Activated CD8-positive, alpha-beta T cell treated with anti-CD3 and anti-CD28 coated beads, Interleukin-2, amount 10 ng/mL, durations not matched to agents 7 days and 5 days (primary cell): ENCODE data around the gene TMEM145. TPM values are rescaled to one million over a fixed set of nuclear protein-coding genes. Genes with fewer than 3 reads are reported as not detected.

Experiments
- ATAC-seq: fragments of 150-1000 bp; cut with Tn5 transposase; one replicate; pipeline ENCODE4 v1.10.0; 2021; ENCODE audit warnings: moderate library complexity
- CTCF ChIA-PET: fragments of 350-600 bp; sonication (Branson Sonifier 250); formaldehyde crosslinking; loops from one replicate; lab custom pipeline; 2021; ENCODE audit warnings: antibody characterized with exemption; lab: Charles Lee
- POLR2A ChIA-PET: fragments of 350-600 bp; sonication (Branson Sonifier 250); formaldehyde crosslinking; loops from one replicate; lab custom pipeline; 2021; ENCODE audit warnings: antibody characterized with exemption; lab: Charles Lee
- DNase-seq: peaks from one replicate; pipeline ENCODE4 v3.0.0-alpha.2; 2020
- H3K27ac Mint-ChIP-seq: one replicate; pipeline ENCODE4 v1.8.0; 2021; ENCODE audit warnings: mild to moderate bottlenecking, mixed read lengths
- H3K27me3 Mint-ChIP-seq: one replicate; pipeline ENCODE4 v1.8.0; 2021; ENCODE audit warnings: low read depth, mixed read lengths
- H3K36me3 Mint-ChIP-seq: one replicate; pipeline ENCODE4 v1.8.0; 2021; ENCODE audit warnings: low read depth, mixed read lengths
- H3K4me1 Mint-ChIP-seq: one replicate; pipeline ENCODE4 v1.8.0; 2021; ENCODE audit warnings: low read depth, mixed read lengths
- H3K4me3 Mint-ChIP-seq: one replicate; pipeline ENCODE4 v1.8.0; 2021; ENCODE audit warnings: mild to moderate bottlenecking, mixed read lengths
- H3K9me3 Mint-ChIP-seq: one replicate; pipeline ENCODE4 v1.8.0; 2022; ENCODE audit warnings: mixed read lengths; ENCODE audit not compliant: insufficient read depth
- total RNA-seq, 2 experiments: library from RNA; stranded (reverse); gene quantifications; one replicate each; pipeline ENCODE4 v1.2.3, GENCODE V29; 2021

TMEM145 gene
- total RNA-seq, 2 experiments from 2014 or later, result 0.37 TPM; not detected in 1

DNA sequence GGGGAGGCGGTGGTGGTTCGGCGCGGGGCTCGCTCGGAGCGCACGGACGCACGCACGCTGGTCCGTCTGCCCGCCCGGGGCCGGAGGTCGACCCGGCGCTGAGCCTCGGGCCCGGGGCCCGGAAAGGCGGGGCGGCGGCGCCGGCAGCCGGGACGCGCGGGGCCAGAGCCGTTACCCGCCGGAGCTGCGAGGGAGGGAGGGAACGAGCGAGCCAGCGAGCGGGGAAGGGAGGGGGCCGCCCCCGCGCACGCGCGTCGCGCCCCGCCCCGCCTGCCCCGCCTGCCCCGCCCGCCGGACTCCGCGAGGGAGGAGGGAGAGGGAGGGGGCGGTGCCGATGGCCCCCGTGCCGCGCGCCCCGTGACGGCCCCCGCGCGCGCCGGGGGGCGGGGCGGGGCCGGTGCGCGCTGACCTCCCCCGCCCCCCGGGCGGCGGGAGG lies 29.0 kb upstream of the TMEM145 start:
- Mint-ChIP-seq H3K4me3 (no peak overlapping the region), H3K36me3 (peaks cover 14% of the 10 kb centered on the region), H3K27me3 (no peaks in the 10 kb centered on the region), H3K4me1 (peaks cover 39% of the 10 kb centered on the region), H3K27ac (no peak overlapping the region), H3K9me3 (no peaks in the 10 kb centered on the region)
- ChIA-PET POLR2A (interaction anchor here (0.5 to 1.9 kb wide), 5 partner anchors 14 to 85 kb away, joined by 3 to 5 read pairs (median 3); no protein-coding TSS in a partner anchor), CTCF (interaction anchor here (0.8 to 2.4 kb wide), 6 partner anchors 12 to 151 kb away, joined by 3 to 13 read pairs (median 4); partner anchors contain the start of gene DEDD2)
- peak; percentile 40 for ATAC-seq
- peak; percentile 85 for DNase-seq

DNA sequence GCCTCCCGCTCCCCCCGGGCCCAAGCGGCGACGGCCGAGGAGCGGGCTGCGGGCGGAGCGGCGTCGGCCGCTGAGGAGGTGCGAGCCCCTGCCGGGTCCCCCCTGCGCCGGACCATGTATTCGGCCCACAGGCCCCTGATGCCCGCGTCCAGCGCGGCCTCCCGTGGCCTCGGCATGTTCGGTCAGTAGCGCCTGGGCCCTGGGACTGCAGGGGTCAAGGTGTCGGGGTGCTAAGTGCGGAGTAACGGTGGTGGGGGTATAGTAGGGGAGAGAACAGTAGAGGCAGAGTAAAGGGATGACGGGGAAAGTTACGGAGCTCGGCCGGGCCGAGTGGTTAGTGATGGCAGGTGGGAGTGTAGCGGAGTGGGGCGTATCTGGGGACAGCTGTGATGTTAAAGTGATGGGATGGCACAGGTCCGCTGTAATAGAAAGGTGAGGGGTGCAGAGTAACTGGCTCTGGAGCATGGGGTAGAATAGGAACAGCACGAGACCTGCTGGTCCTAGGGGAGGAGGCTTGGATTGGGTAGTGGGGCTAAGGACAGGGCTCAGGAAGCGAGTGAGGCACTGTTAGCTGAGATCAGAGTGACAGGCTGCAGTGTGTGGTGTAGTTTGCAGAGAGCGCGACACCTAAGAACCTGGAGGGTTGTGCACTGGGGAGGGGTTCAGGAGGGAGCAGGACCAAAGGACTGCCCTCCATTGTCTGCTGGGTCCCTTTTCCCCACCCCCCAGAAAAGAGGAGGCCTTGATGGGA lies 28.3 kb upstream of the TMEM145 start:
- H3K36me3 Mint-ChIP-seq, result peaks cover 13% of the 10 kb centered on the region
- CTCF ChIA-PET, result interaction anchor here (0.8 to 2.4 kb wide), 6 partner anchors 11 to 152 kb away, joined by 3 to 13 read pairs (median 4); partner anchors contain the start of gene DEDD2
- POLR2A ChIA-PET, result interaction anchor here (0.5 to 1.9 kb wide), 5 partner anchors 14 to 86 kb away, joined by 3 to 5 read pairs (median 3); no protein-coding TSS in a partner anchor
- peak overlapping the region; percentile 82 for H3K27ac Mint-ChIP-seq
- no peak for ATAC-seq
- H3K9me3 Mint-ChIP-seq, result no peaks in the 10 kb centered on the region
- no peaks in the 10 kb centered on the region for H3K27me3 Mint-ChIP-seq
- peaks cover 32% of the 10 kb centered on the region for H3K4me1 Mint-ChIP-seq
- peak; percentile 45 for DNase-seq
- H3K4me3 Mint-ChIP-seq, result peak overlapping the region; percentile 79

DNA sequence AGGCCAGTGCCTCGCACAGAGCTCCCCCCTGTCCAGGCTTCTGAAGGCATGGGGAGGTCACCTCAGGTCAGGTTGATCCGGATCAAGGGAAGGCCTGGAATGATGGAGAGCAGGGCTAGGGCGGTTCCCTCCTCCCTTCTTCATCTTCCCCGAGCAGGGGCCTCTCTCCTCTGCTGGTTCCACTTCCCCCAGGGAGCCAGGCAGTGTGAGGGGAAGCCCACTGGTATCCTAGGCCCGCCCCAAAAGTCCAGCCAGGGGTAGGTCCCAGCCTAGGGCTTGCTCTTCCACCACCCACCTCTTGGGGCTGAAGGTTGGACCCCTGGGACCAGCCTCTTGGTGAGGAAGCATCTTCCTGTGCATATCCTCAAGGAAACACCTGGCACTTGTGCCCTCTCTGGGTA lies 27.6 kb upstream of the TMEM145 start:
- no peak for DNase-seq
- H3K9me3 Mint-ChIP-seq, result no peaks in the 10 kb centered on the region
- no peak for ATAC-seq
- H3K36me3 Mint-ChIP-seq, result peaks cover 13% of the 10 kb centered on the region
- ChIA-PET CTCF (interaction anchor here (1.5 to 2.4 kb wide), 4 partner anchors 10 to 153 kb away, joined by 3 to 13 read pairs (median 4); partner anchors contain the start of gene DEDD2), POLR2A (interaction anchor here (1.3 to 1.9 kb wide), 2 partner anchors 13 to 15 kb away, joined by 4 to 5 read pairs; no protein-coding TSS in a partner anchor)
- H3K27me3 Mint-ChIP-seq, result no peaks in the 10 kb centered on the region
- peaks cover 32% of the 10 kb centered on the region for H3K4me1 Mint-ChIP-seq
- H3K27ac Mint-ChIP-seq, result peak overlapping the region; percentile 53
- H3K4me3 Mint-ChIP-seq, result peak overlapping the region; percentile 79

DNA sequence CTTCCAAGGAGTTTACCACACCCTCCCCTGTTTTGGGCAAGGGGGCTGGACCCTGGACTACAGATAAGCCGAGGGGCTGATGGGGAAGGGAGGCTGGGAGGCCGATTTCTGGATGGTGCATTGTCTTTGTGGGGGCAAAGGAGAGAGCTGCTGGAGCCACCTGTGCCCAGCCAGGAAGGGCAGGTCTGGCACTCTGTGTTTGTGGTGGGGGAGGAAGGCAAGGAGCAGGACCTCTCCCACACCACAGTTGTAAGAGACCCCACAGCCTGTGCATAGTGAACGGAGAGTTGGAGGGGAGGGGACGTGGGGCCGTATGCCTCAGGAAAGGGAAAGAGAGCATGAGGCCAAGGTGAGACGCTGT lies 27.1 kb upstream of the TMEM145 start:
- CTCF ChIA-PET, result interaction anchor here (1.7 to 2.4 kb wide), 2 partner anchors 10 to 69 kb away, joined by 3 to 13 read pairs; no protein-coding TSS in a partner anchor
- Mint-ChIP-seq H3K27ac (peak overlapping the region; percentile 53), H3K9me3 (no peaks in the 10 kb centered on the region), H3K4me1 (peaks cover 32% of the 10 kb centered on the region), H3K36me3 (peaks cover 13% of the 10 kb centered on the region), H3K27me3 (no peaks in the 10 kb centered on the region), H3K4me3 (peak overlapping the region; percentile 79)
- ATAC-seq (no peak), DNase-seq (no peak)
- POLR2A ChIA-PET, result no interaction called here

DNA sequence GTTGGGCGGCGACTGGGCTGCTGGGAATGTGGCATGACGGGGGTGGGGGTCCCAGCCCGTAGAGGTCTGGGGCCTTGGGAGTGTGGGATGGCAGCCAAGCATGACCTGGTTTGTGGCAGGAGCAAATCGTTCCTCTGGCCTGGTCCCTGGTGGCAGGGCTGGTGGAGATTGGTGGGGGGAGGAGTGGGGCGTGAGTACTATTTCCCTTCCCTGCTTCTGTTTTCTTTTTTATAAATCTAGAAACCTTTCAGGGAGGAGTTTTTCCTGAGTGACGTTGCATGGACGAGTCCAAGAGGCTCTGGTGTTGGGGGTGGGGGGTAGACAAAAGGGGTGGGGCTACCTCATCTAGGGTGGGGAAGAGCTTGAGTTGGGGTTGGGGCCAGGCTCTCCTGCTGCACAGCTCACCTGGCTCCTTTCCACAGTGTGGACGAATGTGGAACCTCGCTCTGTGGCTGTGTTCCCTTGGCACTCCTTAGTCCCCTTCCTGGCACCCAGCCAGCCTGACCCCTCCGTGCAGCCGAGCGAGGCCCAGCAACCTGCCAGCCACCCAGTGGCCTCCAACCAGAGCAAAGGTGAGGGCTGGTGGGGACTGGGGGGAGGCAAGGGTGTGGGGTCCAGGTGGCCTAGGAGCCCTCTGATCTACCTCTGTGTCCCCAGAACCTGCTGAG lies 26.6 kb upstream of the TMEM145 start:
- no peaks in the 10 kb centered on the region for H3K9me3 Mint-ChIP-seq
- peak overlapping the region; percentile 53 for H3K27ac Mint-ChIP-seq
- CTCF ChIA-PET, result interaction anchor here (1.6 to 2.4 kb wide), 2 partner anchors 9 to 10 kb away, joined by 4 to 13 read pairs; no protein-coding TSS in a partner anchor
- H3K4me1 Mint-ChIP-seq, result peaks cover 28% of the 10 kb centered on the region
- H3K4me3 Mint-ChIP-seq, result peak overlapping the region; percentile 79
- no peaks in the 10 kb centered on the region for H3K27me3 Mint-ChIP-seq
- ATAC-seq (no peak), DNase-seq (no peak)
- POLR2A ChIA-PET, result no interaction called here
- H3K36me3 Mint-ChIP-seq, result peaks cover 17% of the 10 kb centered on the region

DNA sequence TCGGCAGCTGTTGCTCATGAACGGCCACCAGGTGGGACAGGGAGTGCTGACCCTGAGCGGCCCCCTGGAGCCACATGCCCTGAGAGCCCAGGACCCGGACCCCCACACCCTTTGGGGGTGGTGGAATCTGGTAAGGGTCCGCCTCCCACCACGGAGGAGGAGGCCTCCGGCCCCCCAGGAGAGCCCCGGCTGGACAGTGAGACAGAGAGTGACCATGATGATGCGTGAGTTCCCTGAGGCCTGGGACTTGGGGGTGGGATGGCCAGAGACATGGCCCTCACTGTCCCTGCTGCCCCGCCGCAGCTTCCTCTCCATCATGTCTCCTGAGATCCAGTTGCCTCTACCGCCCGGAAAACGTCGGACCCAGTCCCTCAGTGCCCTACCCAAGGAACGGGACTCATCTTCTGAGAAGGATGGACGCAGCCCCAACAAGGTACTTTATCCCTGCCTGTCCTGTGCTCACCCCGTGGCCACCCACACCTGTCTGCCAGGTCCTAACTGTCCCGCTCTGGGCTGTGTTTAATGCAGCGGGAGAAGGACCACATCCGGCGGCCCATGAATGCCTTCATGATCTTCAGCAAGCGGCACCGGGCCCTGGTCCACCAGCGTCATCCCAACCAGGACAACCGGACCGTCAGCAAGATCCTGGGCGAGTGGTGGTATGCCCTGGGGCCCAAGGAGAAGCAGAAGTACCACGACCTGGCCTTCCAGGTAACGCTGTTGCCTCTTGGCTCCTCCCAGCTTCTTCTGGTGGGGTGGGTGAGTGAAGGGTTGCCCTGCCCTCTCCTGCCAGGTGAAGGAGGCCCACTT lies 25.9 kb upstream of the TMEM145 start:
- Mint-ChIP-seq H3K27me3 (no peaks in the 10 kb centered on the region), H3K27ac (no peak overlapping the region), H3K36me3 (peaks cover 23% of the 10 kb centered on the region), H3K4me3 (no peak overlapping the region), H3K4me1 (peaks cover 27% of the 10 kb centered on the region), H3K9me3 (no peaks in the 10 kb centered on the region)
- ATAC-seq, result no peak
- ChIA-PET POLR2A (no interaction called here), CTCF (interaction anchor here (1.5 to 1.6 kb wide), 2 partner anchors 9 to 102 kb away, joined by 4 to 5 read pairs; no protein-coding TSS in a partner anchor)
- no peak for DNase-seq

DNA sequence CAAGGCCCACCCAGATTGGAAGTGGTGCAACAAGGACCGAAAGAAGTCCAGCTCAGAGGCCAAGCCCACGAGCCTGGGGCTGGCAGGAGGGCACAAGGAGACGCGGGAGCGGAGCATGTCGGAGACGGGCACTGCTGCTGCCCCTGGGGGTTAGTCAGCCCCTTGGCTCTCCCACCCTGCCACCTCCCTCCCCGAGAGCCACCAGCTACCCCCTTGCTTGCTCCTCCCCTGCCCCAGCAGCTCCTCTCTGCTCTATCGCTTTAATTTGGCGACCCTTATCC lies 25.3 kb upstream of the TMEM145 start:
- no peaks in the 10 kb centered on the region for H3K9me3 Mint-ChIP-seq
- H3K4me3 Mint-ChIP-seq, result no peak overlapping the region
- H3K36me3 Mint-ChIP-seq, result peaks cover 23% of the 10 kb centered on the region
- POLR2A ChIA-PET, result no interaction called here
- peaks cover 23% of the 10 kb centered on the region for H3K4me1 Mint-ChIP-seq
- H3K27me3 Mint-ChIP-seq, result no peaks in the 10 kb centered on the region
- no peak for DNase-seq
- no peak overlapping the region for H3K27ac Mint-ChIP-seq
- ATAC-seq, result no peak
- CTCF ChIA-PET, result interaction anchor here (1.5 to 1.6 kb wide), 2 partner anchors 9 to 103 kb away, joined by 4 to 5 read pairs; no protein-coding TSS in a partner anchor

DNA sequence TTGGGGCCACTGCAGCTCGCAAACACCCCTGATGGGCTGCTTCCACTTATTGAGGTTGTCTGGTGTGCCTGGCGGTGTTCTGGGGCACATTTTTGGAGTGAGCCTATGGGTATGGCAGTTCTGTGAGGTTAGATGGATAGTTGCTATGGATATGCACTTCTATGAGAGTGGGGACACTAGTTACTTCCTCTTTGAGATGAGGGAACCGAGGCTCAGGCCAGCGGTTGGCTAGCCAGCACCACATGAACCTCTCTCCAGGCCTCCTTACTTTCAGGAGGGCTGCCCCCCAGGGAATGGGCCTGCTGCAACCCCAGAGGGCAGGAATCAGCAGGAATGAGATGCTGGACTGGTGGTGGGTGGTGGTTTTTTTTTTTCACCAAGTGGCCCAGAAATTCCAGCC lies 24.7 kb upstream of the TMEM145 start:
- H3K27me3 Mint-ChIP-seq, result no peaks in the 10 kb centered on the region
- CTCF ChIA-PET, result interaction anchor here (1.5 kb wide), 1 partner anchor 104 kb away, joined by 5 read pairs; no protein-coding TSS in a partner anchor
- H3K9me3 Mint-ChIP-seq, result no peaks in the 10 kb centered on the region
- DNase-seq (no peak), ATAC-seq (no peak)
- peaks cover 23% of the 10 kb centered on the region for H3K4me1 Mint-ChIP-seq
- no peak overlapping the region for H3K4me3 Mint-ChIP-seq
- H3K27ac Mint-ChIP-seq, result no peak overlapping the region
- POLR2A ChIA-PET, result interaction anchor here (1.1 kb wide), 1 partner anchor 9 kb away, joined by 3 read pairs; no protein-coding TSS in a partner anchor
- peaks cover 26% of the 10 kb centered on the region for H3K36me3 Mint-ChIP-seq

DNA sequence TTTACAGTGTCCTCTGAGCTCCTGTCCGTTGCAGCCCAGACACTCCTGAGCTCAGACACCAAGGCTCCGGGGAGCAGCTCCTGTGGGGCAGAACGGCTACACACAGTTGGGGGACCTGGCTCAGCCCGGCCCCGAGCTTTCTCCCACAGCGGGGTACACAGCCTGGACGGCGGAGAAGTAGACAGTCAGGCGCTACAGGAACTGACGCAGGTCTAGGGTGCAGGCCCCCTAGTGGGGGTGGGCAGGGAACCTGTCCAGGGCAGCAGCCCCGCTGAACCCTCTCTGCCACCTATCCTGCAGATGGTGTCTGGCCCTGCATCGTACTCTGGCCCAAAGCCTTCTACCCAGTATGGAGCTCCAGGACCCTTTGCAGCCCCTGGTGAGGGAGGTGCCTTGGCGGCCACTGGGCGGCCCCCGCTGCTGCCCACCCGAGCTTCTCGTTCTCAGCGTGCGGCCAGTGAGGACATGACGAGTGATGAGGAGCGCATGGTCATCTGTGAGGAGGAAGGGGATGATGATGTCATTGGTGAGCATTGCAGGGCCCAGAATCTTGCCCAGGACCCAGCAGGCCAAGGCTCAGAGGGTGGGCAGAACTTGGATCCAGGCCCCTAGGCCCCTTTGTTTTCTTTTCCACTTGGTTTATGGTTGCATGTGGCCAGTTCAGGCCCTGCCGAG lies 24.1 kb upstream of the TMEM145 start:
- Mint-ChIP-seq H3K27me3 (no peaks in the 10 kb centered on the region), H3K27ac (no peak overlapping the region), H3K4me3 (no peak overlapping the region), H3K9me3 (no peaks in the 10 kb centered on the region), H3K4me1 (peaks cover 23% of the 10 kb centered on the region), H3K36me3 (peaks cover 31% of the 10 kb centered on the region)
- DNase-seq, result no peak
- ATAC-seq, result no peak
- CTCF ChIA-PET, result interaction anchor here (1.5 kb wide), 1 partner anchor 104 kb away, joined by 5 read pairs; no protein-coding TSS in a partner anchor
- POLR2A ChIA-PET, result interaction anchor here (1.1 kb wide), 1 partner anchor 9 kb away, joined by 3 read pairs; no protein-coding TSS in a partner anchor

DNA sequence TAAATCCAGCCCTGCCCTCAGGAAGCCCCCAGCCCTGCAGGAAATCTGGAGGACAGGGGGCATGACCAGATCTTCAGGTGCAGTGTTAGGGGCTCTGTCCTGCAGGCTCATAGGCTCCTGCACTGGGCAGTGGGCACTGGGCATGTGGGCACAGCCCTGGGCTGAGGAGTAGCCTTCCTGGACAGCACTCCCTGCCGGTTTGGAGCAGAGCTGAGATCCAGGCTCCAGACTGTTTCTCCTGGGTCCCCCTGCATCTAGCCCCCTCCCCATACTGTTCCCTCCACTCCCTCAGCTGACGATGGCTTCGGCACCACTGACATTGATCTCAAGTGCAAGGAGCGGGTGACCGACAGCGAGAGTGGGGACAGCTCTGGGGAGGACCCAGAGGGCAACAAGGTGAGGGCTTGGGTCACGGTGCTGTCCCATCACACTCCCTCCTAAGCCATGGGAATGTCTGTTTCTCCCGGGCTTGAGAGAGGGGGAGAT lies 23.5 kb upstream of the TMEM145 start:
- no peak overlapping the region for H3K27ac Mint-ChIP-seq

More for the DNA sequence above, 23.5 kb upstream of the TMEM145 start:
- ChIA-PET POLR2A (interaction anchor here (1.1 kb wide), 1 partner anchor 10 kb away, joined by 3 read pairs; no protein-coding TSS in a partner anchor), CTCF (no interaction called here)
- H3K27me3 Mint-ChIP-seq, result no peaks in the 10 kb centered on the region
- H3K9me3 Mint-ChIP-seq, result no peaks in the 10 kb centered on the region
- H3K4me3 Mint-ChIP-seq, result no peak overlapping the region
- H3K4me1 Mint-ChIP-seq, result peaks cover 23% of the 10 kb centered on the region
- peaks cover 35% of the 10 kb centered on the region for H3K36me3 Mint-ChIP-seq
- DNase-seq, result no peak
- ATAC-seq, result no peak
